ENCODE results near the gene SIN3A. TPM values are rescaled to one million over a fixed set of nuclear protein-coding genes. Genes with fewer than 3 reads are reported as not detected.

Gene SIN3A
- total RNA-seq, 1 experiment from 2014 or later, result 107 TPM

- H3K4me1 ChIP-seq (ENCODE audit: control insufficient read depth, insufficient read depth, low read length), result no peaks in the 10 kb centered on the region
- BruUV-seq (replicated peaks), result no TSS peak
- no peaks in the 10 kb centered on the region for H3K9me3 ChIP-seq (ENCODE audit: control insufficient read depth, insufficient read depth, low read depth, low read length)
- in situ Hi-C loops (cut with HindIII; ENCODE audit: low pct_unique_long_range_greater_than_20kb, low sequenced_read_pairs) (no loop called here), intact Hi-C loops (cut with micrococcal nuclease; ENCODE audit: unreplicated experiment) (no loop called here)
- ChIA-PET CTCF (no interaction called here), POLR2A (no interaction called here)
- H3K27ac ChIP-seq (ENCODE audit: low read length), result no peak overlapping the region
- ATAC-seq (no peak), DNase-seq (ENCODE audit: low read depth, low spot score) (no peak)
- TF ChIP-seq, protein P1, sequence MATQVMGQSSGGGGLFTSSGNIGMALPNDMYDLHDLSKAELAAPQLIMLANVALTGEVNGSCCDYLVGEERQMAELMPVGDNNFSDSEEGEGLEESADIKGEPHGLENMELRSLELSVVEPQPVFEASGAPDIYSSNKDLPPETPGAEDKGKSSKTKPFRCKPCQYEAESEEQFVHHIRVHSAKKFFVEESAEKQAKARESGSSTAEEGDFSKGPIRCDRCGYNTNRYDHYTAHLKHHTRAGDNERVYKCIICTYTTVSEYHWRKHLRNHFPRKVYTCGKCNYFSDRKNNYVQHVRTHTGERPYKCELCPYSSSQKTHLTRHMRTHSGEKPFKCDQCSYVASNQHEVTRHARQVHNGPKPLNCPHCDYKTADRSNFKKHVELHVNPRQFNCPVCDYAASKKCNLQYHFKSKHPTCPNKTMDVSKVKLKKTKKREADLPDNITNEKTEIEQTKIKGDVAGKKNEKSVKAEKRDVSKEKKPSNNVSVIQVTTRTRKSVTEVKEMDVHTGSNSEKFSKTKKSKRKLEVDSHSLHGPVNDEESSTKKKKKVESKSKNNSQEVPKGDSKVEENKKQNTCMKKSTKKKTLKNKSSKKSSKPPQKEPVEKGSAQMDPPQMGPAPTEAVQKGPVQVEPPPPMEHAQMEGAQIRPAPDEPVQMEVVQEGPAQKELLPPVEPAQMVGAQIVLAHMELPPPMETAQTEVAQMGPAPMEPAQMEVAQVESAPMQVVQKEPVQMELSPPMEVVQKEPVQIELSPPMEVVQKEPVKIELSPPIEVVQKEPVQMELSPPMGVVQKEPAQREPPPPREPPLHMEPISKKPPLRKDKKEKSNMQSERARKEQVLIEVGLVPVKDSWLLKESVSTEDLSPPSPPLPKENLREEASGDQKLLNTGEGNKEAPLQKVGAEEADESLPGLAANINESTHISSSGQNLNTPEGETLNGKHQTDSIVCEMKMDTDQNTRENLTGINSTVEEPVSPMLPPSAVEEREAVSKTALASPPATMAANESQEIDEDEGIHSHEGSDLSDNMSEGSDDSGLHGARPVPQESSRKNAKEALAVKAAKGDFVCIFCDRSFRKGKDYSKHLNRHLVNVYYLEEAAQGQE (IDR thresholded peaks at IDR 0.05; ENCODE audit: insufficient read depth in 1 of 2, low read depth in 2 of 2, low read length in 1 of 2), result no peak
- TF ChIP-seq SIN3A (IDR thresholded peaks at IDR 0.05; ENCODE audit: borderline replicate concordance, insufficient read depth, low read depth, low read length) (no peak), TCF7L2 (IDR thresholded peaks at IDR 0.05; ENCODE audit: low read depth, low read length) (no peak), POLR2AphosphoS5 (IDR thresholded peaks at IDR 0.05; ENCODE audit: low read depth, low read length) (no peak)
- TF ChIP-seq, protein P2, sequence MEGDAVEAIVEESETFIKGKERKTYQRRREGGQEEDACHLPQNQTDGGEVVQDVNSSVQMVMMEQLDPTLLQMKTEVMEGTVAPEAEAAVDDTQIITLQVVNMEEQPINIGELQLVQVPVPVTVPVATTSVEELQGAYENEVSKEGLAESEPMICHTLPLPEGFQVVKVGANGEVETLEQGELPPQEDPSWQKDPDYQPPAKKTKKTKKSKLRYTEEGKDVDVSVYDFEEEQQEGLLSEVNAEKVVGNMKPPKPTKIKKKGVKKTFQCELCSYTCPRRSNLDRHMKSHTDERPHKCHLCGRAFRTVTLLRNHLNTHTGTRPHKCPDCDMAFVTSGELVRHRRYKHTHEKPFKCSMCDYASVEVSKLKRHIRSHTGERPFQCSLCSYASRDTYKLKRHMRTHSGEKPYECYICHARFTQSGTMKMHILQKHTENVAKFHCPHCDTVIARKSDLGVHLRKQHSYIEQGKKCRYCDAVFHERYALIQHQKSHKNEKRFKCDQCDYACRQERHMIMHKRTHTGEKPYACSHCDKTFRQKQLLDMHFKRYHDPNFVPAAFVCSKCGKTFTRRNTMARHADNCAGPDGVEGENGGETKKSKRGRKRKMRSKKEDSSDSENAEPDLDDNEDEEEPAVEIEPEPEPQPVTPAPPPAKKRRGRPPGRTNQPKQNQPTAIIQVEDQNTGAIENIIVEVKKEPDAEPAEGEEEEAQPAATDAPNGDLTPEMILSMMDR (IDR thresholded peaks at IDR 0.05), result no peak
- no peaks in the 10 kb centered on the region for H3K27me3 ChIP-seq (ENCODE audit: control insufficient read depth, insufficient read depth, low read length)
- H3K36me3 ChIP-seq (ENCODE audit: control insufficient read depth, insufficient read depth, low read length), result no peaks in the 10 kb centered on the region; the same call in 1 of the 2 replicates
- H3K4me3 ChIP-seq (ENCODE audit: low read depth in 2 of 2, low read length in 2 of 2), result no peak overlapping the region
Observed at GRCh38 chr15:75357976-75358673, 93.4 kb downstream of the SIN3A start.

DNA sequence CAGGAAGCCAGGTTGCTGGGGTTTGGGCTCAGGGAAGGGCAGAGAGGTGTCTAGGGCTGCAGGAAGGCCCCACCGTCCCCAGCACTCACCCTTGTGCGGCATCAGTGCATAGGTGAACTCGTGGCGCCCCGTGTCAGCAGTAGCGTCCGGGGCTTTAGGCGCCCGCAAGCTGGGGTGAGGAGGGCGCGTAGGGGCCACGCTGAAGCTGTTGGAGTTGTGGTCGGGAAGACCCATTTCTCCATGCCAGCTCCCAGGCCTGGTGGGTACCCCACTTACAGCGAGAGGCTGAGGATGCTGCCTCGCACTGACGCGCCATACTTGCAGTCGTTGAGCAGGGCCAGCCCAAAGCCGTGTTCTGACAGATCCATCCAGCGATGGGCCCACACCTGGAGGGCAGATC is 95.0 kb downstream of the SIN3A start:
- DNase-seq (ENCODE audit: low read depth, low spot score) (no peak), ATAC-seq (no peak)
- Histone ChIP-seq H3K4me1 (ENCODE audit: control insufficient read depth, insufficient read depth, low read length) (no peaks in the 10 kb centered on the region), H3K36me3 (ENCODE audit: control insufficient read depth, insufficient read depth, low read length) (no peaks in the 10 kb centered on the region; the same call in 1 of the 2 replicates), H3K27ac (ENCODE audit: low read length) (no peak overlapping the region), H3K4me3 (ENCODE audit: low read depth in 2 of 2, low read length in 2 of 2) (no peak overlapping the region), H3K27me3 (ENCODE audit: control insufficient read depth, insufficient read depth, low read length) (no peaks in the 10 kb centered on the region), H3K9me3 (ENCODE audit: control insufficient read depth, insufficient read depth, low read depth, low read length) (no peaks in the 10 kb centered on the region)
- in situ Hi-C loops (cut with HindIII; ENCODE audit: low pct_unique_long_range_greater_than_20kb, low sequenced_read_pairs) (no loop called here), intact Hi-C loops (cut with micrococcal nuclease; ENCODE audit: unreplicated experiment) (no loop called here)
- no peak for TF ChIP-seq POLR2AphosphoS5 (IDR thresholded peaks at IDR 0.05; ENCODE audit: low read depth, low read length)
- no peak for TF ChIP-seq SIN3A (IDR thresholded peaks at IDR 0.05; ENCODE audit: borderline replicate concordance, insufficient read depth, low read depth, low read length)
- TF ChIP-seq, protein P2 (IDR thresholded peaks at IDR 0.05), result no peak
- no peak for TF ChIP-seq TCF7L2 (IDR thresholded peaks at IDR 0.05; ENCODE audit: low read depth, low read length)
- TF ChIP-seq, protein P1 (IDR thresholded peaks at IDR 0.05; ENCODE audit: insufficient read depth in 1 of 2, low read depth in 2 of 2, low read length in 1 of 2), result no peak
- POLR2A ChIA-PET, result no interaction called here
- no TSS peak for BruUV-seq (replicated peaks)
- CTCF ChIA-PET, result no interaction called here

Measured in Panc1 (cell line).